Stimulated activated CD4-positive, alpha-beta T cell treated with anti-CD3 and anti-CD28 coated beads, Interleukin-12 subunit alpha, Interleukin-12 subunit beta, amount 100 ng/mL, for 4 hours (primary cell): ENCODE data around the gene DNAJB11.
"Not testable (repeated sequence)": the region's sequence is repeated elsewhere in the genome, so short reads cannot be mapped to it uniquely, and the experiment has no call there.

Source experiments
- DNase-seq: peaks from one replicate; pipeline ENCODE4 v3.0.0-alpha.2; 2020

Gene DNAJB11

DNA sequence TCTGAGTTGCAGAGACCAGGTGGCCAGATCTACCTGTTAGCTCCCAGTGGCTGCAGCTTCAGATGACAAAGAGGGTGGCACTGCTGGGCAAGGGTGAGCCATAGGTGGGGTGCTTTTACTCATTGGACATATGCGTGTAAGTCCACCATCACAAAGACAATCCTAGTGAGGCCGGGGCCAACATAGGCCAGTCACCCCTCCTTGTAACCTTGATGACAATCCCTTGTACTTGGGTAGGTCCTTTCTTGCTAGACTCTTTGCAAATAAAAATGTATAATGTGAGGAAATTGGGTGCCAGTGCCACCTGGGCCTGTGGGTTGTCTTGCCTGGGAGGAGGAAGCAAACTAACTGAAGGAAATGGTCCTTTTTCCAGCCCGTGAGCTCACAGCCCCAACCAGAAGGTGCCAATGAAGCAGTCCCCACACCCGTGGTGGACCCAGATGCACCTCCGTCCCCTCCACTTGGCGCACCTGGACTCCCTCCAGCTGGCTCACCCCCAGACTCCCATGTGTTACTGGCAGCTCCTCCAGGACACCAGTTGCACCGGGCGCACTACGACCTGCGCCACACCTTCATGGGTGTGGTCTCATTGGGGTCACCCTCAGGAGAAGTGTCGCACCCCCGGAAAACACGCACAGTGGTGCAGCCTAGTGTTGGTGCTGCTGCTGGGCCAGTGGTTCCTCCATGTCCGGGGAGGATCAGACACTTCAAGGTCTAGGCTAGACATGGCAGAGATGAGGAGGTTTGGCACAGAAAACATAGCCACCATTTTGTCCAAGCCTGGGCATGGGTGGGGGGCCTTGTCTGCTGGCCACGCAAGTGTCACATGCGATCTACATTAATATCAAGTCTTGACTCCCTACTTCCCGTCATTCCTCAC lies 49.9 kb downstream of the DNAJB11 start:
- no peak for DNase-seq

DNA sequence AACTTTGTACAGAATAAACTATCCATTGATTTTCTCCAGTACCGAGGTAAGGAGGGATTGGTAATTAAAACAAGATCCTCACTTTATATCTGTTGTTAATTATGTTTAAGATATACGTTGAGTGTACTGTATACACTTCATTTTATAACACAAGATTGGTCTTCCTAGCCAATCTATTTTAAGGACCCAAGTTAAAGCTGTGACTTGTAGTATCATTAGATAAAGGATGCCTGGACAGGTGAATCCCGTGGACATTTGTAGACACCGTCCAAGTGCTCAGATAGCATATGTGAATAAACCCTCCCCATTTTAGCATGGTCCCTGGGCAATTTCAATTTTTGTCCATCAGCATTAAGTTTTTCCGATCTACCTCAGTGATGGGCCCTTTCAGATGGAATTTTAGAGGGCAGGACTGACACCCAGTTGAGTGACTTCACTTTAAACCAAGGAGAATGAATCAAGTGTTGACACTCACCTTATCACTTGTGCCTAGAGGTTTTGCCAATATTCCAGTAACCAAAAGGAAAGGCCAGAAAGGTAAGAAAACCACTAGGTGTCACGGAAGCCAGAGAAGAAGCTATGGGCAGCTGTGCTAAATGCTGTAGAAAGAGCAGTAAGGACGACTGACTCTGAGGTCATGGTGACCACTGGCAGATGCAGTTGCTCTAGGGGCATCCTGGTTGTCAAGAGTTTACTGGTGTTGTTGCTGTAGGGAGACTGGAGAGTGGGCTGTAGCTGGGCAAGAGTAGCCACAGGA lies 51.6 kb downstream of the DNAJB11 start:
- DNase-seq = no peak

GRCh38 chr3:186622651-186623310 lies 52.3 kb downstream of the DNAJB11 start:
- no peak for DNase-seq

GRCh38 chr3:186624598-186624997 lies 54.1 kb downstream of the DNAJB11 start:
- no peak for DNase-seq

GRCh38 chr3:186625600-186626042 lies 55.1 kb downstream of the DNAJB11 start:
- DNase-seq = no peak

DNA sequence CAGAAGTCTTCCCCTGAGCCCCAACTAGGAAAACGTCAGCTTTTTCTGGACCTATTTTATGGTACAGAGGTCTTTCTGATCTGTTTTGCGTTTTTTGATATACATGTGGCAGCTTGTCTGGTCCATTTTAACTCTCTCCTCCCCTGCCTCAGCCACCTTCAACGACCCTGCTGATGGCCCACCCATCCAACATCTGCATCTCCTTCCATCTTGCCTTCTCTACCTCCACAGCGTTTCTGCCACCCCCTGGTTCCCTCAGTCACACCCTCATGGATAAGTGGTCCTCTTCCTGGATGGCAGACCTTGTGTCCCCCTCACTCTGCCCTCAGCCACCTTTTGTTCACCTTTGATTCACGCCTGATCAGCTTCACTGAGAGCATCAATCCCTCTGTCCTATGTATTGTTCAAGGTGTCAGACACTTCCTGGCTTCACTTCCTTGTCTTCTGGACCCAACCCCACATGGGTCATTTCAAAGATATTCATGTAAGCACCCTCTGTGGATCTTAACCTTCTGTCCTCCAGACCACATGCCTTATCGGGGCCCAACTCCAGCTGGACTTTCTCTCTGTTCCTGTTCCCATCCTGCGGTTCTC lies 55.8 kb downstream of the DNAJB11 start:
- DNase-seq = no peak

- DNase-seq = no peak
These were observed 57.4 kb downstream of the DNAJB11 start for GRCh38 chr3:186627852-186628414.

- DNase-seq = no peak
These were observed 58.2 kb downstream of the DNAJB11 start for GRCh38 chr3:186628756-186629155.

DNA sequence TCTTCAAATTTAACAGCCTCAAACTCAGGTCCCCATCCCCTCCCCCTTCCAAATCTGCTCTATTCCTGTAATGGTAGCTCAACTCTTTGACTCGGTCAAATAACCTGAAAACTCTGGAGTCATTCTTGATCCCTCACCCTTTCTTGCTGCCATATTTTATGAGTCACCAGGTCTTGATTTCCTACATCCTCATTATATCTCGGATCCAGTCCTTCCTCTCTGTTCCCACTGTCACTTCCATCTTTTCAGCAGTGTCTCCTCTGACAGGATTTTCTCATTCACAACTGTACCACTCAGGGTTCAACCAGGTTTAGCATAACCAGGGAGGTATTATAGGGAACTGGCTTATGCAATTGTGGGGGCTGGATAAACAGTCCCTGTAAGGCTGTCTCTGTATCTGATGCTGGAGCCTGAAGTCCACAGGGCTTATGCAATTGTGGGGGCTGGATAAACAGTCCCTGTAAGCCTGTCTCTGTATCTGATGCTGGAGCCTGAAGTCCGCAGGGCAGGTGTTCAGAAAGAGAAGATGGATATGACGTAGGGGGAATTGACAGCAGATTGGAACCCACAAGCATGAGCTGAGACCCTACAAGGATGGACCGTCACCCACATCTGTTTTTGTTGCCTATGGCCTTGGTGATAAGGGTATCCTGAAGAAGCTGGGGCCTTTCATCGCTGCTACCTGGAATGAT lies 60.6 kb downstream of the DNAJB11 start:
- DNase-seq = no peak

GRCh38 chr3:186633481-186633880 lies 63.0 kb downstream of the DNAJB11 start:
- no peak for DNase-seq

- not testable (repeated sequence) for DNase-seq
These were observed 63.7 kb downstream of the DNAJB11 start for GRCh38 chr3:186634207-186634606.
